ENCODE results near the gene ALKAL2. TPM values are rescaled to one million over a fixed set of nuclear protein-coding genes. Genes with fewer than 3 reads are reported as not detected.

The ALKAL2 gene
- polyA plus RNA-seq, 3 donors from 2014 or later, result 4.1 to 7.5 (median 6.6) TPM

DNA sequence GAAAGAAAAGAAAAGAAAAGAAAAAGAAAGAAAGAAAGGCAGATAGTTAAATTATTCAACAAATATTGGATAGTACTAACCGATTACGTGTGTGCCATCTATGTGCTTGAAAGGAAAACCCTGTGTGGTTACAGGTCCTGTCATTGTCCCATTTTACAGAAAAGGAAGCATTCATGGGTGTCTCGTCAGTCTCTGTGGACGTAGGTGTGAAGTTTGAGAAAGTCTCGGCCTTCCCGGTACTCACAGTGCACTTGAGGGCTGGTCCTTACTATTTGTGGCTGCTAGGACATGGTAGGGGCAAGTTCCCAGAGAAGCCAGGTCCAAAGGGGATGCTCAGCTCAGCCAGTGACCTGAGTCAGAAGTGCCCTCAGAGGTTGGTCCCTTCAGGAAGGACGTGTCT, 43.3 kb downstream of the ALKAL2 start:
- Mint-ChIP-seq H3K4me1 (peaks cover 34 to 56% of the 10 kb centered on the region in 2 donors), H3K27ac (peak overlapping the region; percentile 14 to 79 (median 56)), H3K27me3 (ENCODE audit: low read depth in 3 of 3) (peaks cover 0 to 2% (median 2%) of the 10 kb centered on the region in 3 donors), H3K4me3 (peak overlapping the region in 1 of 5 donors; percentile 55), H3K9me3 (peaks cover 0 to 4% (median 0%) of the 10 kb centered on the region in 6 donors), H3K36me3 (peaks cover 36 to 54% (median 54%) of the 10 kb centered on the region in 3 donors)
- DNase-seq, result no peak

DNA sequence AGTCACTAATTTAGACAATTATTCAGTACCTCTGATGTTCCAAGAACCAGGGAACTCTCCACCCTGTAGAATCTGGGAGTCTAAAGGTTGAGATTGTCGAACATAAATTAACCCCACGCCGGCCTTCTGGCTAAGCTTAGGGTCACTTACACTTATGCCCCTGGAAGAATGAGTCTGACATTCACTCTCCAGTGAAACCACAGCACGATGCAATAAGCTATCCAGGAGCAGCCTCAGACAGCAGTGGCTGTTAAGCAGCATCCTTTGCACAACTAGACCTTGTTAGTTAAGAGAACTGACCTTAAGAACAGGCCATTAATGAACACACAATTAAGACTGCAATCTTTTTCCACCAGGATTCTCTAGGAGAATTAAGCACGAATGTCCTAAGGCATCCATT, 49.0 kb downstream of the ALKAL2 start:
- DNase-seq, result no peak
- peaks cover 52 to 71% of the 10 kb centered on the region in 2 donors for H3K4me1 Mint-ChIP-seq
- H3K36me3 Mint-ChIP-seq, result peaks cover 31 to 39% (median 32%) of the 10 kb centered on the region in 3 donors
- peak overlapping the region; percentile 84 to 97 (median 91) for H3K27ac Mint-ChIP-seq
- peak overlapping the region; percentile 67 to 88 (median 84) for H3K4me3 Mint-ChIP-seq
- H3K9me3 Mint-ChIP-seq, result peaks cover 0 to 4% (median 0%) of the 10 kb centered on the region in 6 donors
- H3K27me3 Mint-ChIP-seq (ENCODE audit: low read depth in 3 of 3), result peaks cover 0 to 5% (median 4%) of the 10 kb centered on the region in 3 donors

DNA sequence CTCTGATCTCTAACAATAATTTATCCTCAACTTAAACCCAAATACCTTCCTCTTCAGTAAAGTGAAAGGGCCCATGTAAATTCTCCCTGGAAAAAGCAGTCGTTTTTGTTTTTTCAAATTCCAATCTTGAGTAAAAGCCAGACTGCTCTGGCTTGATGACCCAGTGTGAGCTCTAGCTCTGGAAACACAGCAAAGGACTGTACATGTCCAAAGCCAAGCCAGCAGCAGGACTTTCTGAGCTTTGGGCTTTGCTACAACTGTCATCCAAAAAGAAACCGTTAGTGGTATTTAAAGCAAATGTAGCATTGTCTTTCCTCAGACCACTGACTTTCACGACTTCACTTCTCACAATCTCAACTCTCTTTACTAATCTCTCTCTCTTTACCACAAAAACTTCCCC, 49.5 kb downstream of the ALKAL2 start:
- Mint-ChIP-seq H3K4me3 (peak overlapping the region; percentile 67 to 88 (median 84)), H3K27ac (peak overlapping the region; percentile 84 to 97 (median 91)), H3K27me3 (ENCODE audit: low read depth in 3 of 3) (peaks cover 0 to 5% (median 4%) of the 10 kb centered on the region in 3 donors), H3K36me3 (peaks cover 29 to 39% (median 32%) of the 10 kb centered on the region in 3 donors), H3K9me3 (peaks cover 0 to 4% (median 0%) of the 10 kb centered on the region in 6 donors), H3K4me1 (peaks cover 51 to 67% of the 10 kb centered on the region in 2 donors)
- DNase-seq, result peak; percentile 30 to 47 (median 36)

DNA sequence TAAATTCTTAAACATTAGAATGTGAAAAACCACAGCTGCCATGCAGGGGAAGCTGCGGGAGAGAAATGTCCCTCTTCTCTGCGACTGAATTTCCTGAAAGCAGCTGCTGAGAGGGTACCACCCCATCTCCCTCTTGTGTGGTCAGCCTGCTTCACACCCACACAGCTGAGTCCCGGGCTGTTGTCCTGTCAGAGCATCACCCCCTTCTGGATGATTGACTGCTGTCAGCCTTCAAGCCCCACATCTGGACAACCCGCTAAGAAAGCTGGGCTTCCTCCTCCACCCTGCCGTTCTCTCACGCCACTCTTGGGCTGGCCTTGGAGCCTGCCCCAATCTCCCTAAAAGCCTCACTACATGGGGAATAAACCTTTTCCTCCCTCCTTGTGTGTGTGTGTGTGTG, 50.0 kb downstream of the ALKAL2 start:
- Mint-ChIP-seq H3K4me3 (peak overlapping the region; percentile 67 to 88 (median 84)), H3K36me3 (peaks cover 25 to 39% (median 32%) of the 10 kb centered on the region in 3 donors), H3K27ac (peak overlapping the region; percentile 84 to 97 (median 91))

DNA sequence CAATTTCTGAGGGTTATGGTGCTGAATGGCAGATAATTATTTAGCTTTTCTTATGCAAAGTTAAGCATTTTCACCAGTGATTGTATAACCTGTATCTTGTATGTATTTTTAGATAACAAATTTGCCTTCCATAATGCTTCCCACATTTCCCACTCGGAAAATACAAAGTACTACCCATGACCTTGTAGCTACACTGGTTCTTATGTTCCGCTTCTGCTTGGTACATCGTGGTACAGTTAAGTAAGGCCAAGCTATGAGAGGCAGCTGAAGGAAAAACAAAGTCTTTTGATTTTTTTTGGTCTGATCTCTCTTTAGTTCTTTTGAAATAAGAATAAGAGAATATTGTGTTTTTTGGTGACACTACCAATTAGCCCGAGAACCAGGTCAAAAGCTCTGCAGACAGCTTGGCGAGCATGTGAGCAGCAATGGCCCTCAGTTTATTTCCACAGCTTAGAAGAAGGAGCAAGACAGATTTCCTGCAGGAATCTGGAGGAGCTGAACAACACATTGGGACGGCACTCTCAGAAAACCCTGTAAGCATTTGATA, 50.8 kb downstream of the ALKAL2 start:
- Mint-ChIP-seq H3K4me1 (peaks cover 49 to 63% of the 10 kb centered on the region in 2 donors), H3K27me3 (ENCODE audit: low read depth in 3 of 3) (peaks cover 0 to 5% (median 4%) of the 10 kb centered on the region in 3 donors), H3K27ac (peak overlapping the region; percentile 24 to 92 (median 59)), H3K4me3 (peak overlapping the region; percentile 36 to 88 (median 64)), H3K36me3 (peaks cover 18 to 34% (median 28%) of the 10 kb centered on the region in 3 donors), H3K9me3 (peaks cover 0 to 2% (median 0%) of the 10 kb centered on the region in 6 donors)
- no peak for DNase-seq

More for the DNA sequence above, 50.0 kb downstream of the ALKAL2 start:
- H3K9me3 Mint-ChIP-seq, result peaks cover 0 to 4% (median 0%) of the 10 kb centered on the region in 6 donors
- peaks cover 0 to 5% (median 4%) of the 10 kb centered on the region in 3 donors for H3K27me3 Mint-ChIP-seq (ENCODE audit: low read depth in 3 of 3)
- peaks cover 49 to 63% of the 10 kb centered on the region in 2 donors for H3K4me1 Mint-ChIP-seq
- peak; percentile 67 to 77 (median 70) for DNase-seq

DNA sequence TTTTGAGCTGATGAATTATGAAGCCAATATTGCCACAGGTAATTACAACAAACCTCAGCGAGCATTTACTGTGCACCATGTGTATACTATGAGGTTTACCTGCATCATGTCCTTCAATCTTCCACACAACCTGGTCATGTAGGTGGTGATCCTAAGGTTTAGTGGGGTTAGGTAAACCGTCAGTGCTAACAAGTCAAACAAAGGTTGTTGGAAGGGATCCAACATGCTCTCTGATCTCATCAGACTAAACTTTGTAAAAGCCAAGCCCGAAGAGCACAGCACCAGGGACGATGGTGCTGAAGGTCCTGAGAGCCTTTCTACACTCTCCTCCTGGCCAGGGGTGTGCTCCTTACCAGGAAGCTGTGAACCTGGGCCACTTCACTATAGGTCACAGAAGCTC, 53.5 kb downstream of the ALKAL2 start:
- Mint-ChIP-seq H3K4me1 (peaks cover 36 to 43% of the 10 kb centered on the region in 2 donors), H3K4me3 (no peak overlapping the region), H3K27me3 (ENCODE audit: low read depth in 3 of 3) (peaks cover 0 to 5% (median 4%) of the 10 kb centered on the region in 3 donors), H3K9me3 (no peaks in the 10 kb centered on the region), H3K36me3 (peaks cover 10 to 30% (median 20%) of the 10 kb centered on the region in 3 donors), H3K27ac (peak overlapping the region in 1 of 6 donors; percentile 65)
- DNase-seq, result no peak

DNA sequence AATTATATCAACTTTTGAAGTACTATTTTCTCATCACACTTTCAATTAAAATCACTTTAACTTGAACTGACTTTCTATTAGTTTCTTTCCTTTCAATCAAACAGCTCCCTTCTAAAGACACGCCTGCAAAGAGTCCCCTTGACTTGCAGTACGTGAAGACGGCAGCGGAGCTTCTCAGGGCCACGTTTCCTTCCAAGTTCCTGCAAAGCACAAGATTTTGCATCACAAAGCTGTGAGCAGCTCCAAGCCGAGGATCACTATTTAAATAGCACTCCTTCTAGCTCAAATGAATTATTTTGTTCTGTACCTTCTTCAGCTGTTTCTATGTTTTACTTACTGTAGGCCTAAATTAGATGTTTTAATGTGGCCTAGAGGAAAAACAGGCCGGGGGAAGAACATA, 54.9 kb downstream of the ALKAL2 start:
- H3K4me1 Mint-ChIP-seq, result peaks cover 31 to 40% of the 10 kb centered on the region in 2 donors
- H3K27me3 Mint-ChIP-seq (ENCODE audit: low read depth in 3 of 3), result peaks cover 0 to 2% (median under 1%) of the 10 kb centered on the region in 3 donors
- no peak overlapping the region for H3K27ac Mint-ChIP-seq
- no peaks in the 10 kb centered on the region for H3K9me3 Mint-ChIP-seq
- no peak overlapping the region for H3K4me3 Mint-ChIP-seq
- DNase-seq, result no peak
- peaks cover 15 to 30% (median 20%) of the 10 kb centered on the region in 3 donors for H3K36me3 Mint-ChIP-seq

DNA sequence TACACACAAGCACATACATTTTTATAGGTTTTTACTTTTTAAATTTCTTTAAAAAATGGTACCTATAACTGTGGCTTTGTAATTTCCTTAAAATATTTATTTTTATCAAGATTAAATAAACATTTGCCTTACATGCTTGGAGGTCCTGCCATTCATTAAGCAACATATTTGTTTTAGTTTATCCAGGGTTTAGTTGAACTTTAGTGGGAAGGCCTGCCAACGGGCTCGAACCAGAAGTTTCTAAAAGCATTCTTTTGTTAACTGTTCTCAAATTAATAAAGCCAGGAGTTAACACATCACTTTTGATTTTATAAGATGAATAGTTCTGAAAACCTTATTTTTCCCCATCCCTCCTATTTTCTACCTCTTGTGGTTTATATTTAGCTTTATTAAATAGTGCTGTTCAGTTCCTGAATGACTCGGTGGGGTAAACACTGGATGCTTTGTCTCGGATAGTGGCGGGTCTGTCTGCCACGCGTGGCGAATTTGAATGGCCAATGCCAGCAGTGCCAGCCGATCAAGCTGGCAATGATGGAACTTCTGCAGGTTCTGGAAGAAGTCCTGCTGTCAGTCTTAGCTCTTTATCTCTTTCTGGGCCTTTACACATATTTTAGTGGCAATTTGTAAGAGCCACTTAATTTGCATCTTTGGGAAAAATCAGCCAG, 56.2 kb downstream of the ALKAL2 start:
- H3K27me3 Mint-ChIP-seq (ENCODE audit: low read depth in 3 of 3), result peaks cover 0 to 2% (median 2%) of the 10 kb centered on the region in 3 donors
- H3K9me3 Mint-ChIP-seq, result no peaks in the 10 kb centered on the region
- DNase-seq, result no peak
- H3K4me1 Mint-ChIP-seq, result peaks cover 28 to 40% of the 10 kb centered on the region in 2 donors
- H3K4me3 Mint-ChIP-seq, result no peak overlapping the region
- H3K36me3 Mint-ChIP-seq, result peaks cover 23 to 34% (median 24%) of the 10 kb centered on the region in 3 donors
- peak overlapping the region in 1 of 6 donors; percentile 46 for H3K27ac Mint-ChIP-seq

Other genes with a start within 250 kb of the ALKAL2 start
- gene FAM110C, start 241.6 kb downstream of the ALKAL2 start, polyA plus RNA-seq, result 1 to 10 TPM in 2 of 3 donors, not detected in 1; 1.9 to 2.8 TPM
- 10 to 100 TPM; 20.8 to 29.5 (median 23.0) TPM for gene SH3YL1, start 24.1 kb downstream of the ALKAL2 start, polyA plus RNA-seq
- gene ACP1, start 23.1 kb downstream of the ALKAL2 start, polyA plus RNA-seq, result 100 to 1,000 TPM; 191 to 339 (median 197) TPM